ENCODE results near the gene NBR1. TPM values are rescaled to one million over a fixed set of nuclear protein-coding genes. Genes with fewer than 3 reads are reported as not detected.
A peak's percentile ranks its signal among the peaks of the same experiment; 100 is the strongest.

Gene NBR1, protein sequence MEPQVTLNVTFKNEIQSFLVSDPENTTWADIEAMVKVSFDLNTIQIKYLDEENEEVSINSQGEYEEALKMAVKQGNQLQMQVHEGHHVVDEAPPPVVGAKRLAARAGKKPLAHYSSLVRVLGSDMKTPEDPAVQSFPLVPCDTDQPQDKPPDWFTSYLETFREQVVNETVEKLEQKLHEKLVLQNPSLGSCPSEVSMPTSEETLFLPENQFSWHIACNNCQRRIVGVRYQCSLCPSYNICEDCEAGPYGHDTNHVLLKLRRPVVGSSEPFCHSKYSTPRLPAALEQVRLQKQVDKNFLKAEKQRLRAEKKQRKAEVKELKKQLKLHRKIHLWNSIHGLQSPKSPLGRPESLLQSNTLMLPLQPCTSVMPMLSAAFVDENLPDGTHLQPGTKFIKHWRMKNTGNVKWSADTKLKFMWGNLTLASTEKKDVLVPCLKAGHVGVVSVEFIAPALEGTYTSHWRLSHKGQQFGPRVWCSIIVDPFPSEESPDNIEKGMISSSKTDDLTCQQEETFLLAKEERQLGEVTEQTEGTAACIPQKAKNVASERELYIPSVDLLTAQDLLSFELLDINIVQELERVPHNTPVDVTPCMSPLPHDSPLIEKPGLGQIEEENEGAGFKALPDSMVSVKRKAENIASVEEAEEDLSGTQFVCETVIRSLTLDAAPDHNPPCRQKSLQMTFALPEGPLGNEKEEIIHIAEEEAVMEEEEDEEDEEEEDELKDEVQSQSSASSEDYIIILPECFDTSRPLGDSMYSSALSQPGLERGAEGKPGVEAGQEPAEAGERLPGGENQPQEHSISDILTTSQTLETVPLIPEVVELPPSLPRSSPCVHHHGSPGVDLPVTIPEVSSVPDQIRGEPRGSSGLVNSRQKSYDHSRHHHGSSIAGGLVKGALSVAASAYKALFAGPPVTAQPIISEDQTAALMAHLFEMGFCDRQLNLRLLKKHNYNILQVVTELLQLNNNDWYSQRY
- 100 to 1,000 TPM in 1 of 2 donors, 10 to 100 TPM in 1; 59.4 to 127 TPM for total RNA-seq
- 10 to 100 TPM; 25.5 to 41.3 TPM for polyA plus RNA-seq
- long read RNA-seq, donor 1, partial matches to known transcripts = 5 of 15 reads
- long read RNA-seq, donor 1, other reads (novel, unspliced or antisense) = 10 of 15 reads
- long read RNA-seq, donor 2 = 0 reads
- long read RNA-seq, donor 3, partial matches to known transcripts = 18 of 18 reads
- long read RNA-seq, donor 3, other reads (novel, unspliced or antisense) = 0 of 18 reads
- long read RNA-seq, donor 4, partial matches to known transcripts = 5 of 5 reads
- long read RNA-seq, donor 4, other reads (novel, unspliced or antisense) = 0 of 5 reads
- long read RNA-seq, donor 5, partial matches to known transcripts = 23 of 36 reads
- long read RNA-seq, donor 5, other reads (novel, unspliced or antisense) = 13 of 36 reads

DNA sequence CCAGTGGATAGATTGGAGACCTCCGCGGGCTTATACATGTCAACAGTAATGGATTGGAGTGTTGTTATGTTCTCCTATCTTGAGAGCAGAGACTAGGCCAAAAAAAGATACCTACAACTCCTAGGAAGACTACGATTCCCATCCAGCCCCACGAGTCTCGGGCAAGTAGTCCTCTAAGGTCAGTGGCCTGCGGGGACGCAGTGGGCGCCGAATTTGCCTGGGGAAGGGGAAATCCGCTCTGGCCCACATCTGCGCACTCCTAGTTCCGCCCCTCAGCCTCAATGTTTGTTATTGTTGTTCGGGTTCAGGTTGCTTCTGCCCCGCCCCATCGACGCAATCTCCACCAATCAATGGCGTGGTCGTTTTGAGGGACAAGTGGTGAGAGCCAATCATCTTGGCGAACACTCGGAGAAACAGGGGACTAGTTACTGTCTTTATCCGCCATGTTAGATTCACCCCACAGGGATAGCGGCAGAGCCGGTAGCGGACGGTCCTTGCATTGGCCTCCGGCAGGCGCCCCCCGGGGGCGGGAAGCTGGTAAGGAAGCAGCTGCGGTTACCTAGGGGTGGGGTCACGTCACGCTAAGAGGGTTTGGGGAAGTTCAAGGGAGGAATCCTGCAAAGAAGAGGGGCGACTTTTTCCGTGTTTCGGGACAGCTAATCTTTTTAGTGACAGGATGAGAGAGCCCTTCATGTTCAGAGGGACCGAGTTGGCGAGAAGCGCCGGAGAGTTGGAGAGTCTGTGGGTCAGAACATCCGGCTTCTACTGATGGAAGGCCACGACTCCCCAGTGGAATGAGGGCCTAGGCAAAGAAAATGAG is at the start of gene NBR1:
TSS of gene NBR1 (plus strand) at position 449 of the 820 bp plus-strand sequence. CDS start 4,586 bp downstream, outside the sequence.
- Histone ChIP-seq H3K27ac (ENCODE audit: low read depth in 1 of 2, low read length in 1 of 2) (peak within 1 kb of the TSS; percentile 91 to 97), H3K9ac (ENCODE audit: insufficient read depth in 1 of 2, low read length in 2 of 2) (peak within 1 kb of the TSS; percentile 98 to 99), H3K4me1 (ENCODE audit: control insufficient read depth in 5 of 5, insufficient read depth in 5 of 5, low read length in 5 of 5) (peaks cover 0 to 21% (median 11%) of the 10 kb centered on the region in 5 donors), H3K36me3 (ENCODE audit: control insufficient read depth in 4 of 4, insufficient read depth in 4 of 4, low read length in 4 of 4) (peaks cover 0 to 6% (median 2%) of the 10 kb centered on the region in 4 donors), H3K27me3 (ENCODE audit: control insufficient read depth in 3 of 3, insufficient read depth in 3 of 3, low read length in 2 of 3) (no peaks in the 10 kb centered on the region), H3K9me3 (ENCODE audit: control insufficient read depth in 4 of 4, insufficient read depth in 3 of 4, low read length in 3 of 4) (no peaks in the 10 kb centered on the region), H3K4me3 (peak within 1 kb of the TSS; percentile 54)
- peak; percentile 99 to 100 (median 100) for DNase-seq
- ATAC-seq (ENCODE audit: insufficient read depth, low FRiP score) = peak; percentile 86
- TF ChIP-seq, protein P1, sequence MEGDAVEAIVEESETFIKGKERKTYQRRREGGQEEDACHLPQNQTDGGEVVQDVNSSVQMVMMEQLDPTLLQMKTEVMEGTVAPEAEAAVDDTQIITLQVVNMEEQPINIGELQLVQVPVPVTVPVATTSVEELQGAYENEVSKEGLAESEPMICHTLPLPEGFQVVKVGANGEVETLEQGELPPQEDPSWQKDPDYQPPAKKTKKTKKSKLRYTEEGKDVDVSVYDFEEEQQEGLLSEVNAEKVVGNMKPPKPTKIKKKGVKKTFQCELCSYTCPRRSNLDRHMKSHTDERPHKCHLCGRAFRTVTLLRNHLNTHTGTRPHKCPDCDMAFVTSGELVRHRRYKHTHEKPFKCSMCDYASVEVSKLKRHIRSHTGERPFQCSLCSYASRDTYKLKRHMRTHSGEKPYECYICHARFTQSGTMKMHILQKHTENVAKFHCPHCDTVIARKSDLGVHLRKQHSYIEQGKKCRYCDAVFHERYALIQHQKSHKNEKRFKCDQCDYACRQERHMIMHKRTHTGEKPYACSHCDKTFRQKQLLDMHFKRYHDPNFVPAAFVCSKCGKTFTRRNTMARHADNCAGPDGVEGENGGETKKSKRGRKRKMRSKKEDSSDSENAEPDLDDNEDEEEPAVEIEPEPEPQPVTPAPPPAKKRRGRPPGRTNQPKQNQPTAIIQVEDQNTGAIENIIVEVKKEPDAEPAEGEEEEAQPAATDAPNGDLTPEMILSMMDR (IDR thresholded peaks at IDR 0.05; ENCODE audit: control extremely low read depth, extremely low read depth) = no peak
- WGBS, 2 donors = 0% methylated on average over 41 of the region's 41 CpGs

DNA sequence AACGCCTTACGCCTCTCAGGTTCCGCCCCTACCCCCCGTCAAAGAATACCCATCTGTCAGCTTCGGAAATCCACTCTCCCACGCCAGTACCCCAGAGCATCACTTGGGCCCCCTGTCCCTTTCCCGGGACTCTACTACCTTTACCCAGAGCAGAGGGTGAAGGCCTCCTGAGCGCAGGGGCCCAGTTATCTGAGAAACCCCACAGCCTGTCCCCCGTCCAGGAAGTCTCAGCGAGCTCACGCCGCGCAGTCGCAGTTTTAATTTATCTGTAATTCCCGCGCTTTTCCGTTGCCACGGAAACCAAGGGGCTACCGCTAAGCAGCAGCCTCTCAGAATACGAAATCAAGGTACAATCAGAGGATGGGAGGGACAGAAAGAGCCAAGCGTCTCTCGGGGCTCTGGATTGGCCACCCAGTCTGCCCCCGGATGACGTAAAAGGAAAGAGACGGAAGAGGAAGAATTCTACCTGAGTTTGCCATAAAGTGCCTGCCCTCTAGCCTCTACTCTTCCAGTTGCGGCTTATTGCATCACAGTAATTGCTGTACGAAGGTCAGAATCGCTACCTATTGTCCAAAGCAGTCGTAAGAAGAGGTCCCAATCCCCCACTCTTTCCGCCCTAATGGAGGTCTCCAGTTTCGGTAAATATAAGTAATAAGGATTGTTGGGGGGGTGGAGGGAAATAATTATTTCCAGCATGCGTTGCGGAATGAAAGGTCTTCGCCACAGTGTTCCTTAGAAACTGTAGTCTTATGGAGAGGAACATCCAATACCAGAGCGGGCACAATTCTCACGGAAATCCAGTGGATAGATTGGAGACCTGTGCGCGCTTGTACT is 45.7 kb upstream of the NBR1 start, which contains the start of gene BRCA1:
TSS of gene BRCA1 (minus strand) at position 232 of the 834 bp plus-strand sequence. CDS start 1,268 bp downstream, outside the sequence.
- peak within 1 kb of the TSS; percentile 74 to 80 for H3K9ac ChIP-seq (ENCODE audit: insufficient read depth in 1 of 2, low read length in 2 of 2)
- WGBS, 2 donors = 2% methylated on average over 37 to 38 of the region's 38 CpGs
- peak within 1 kb of the TSS; percentile 73 for H3K4me3 ChIP-seq
- TF ChIP-seq, protein P1 (IDR thresholded peaks at IDR 0.05; ENCODE audit: control extremely low read depth, extremely low read depth) = no peak
- DNase-seq (peak; percentile 96 to 99 (median 99)), ATAC-seq (ENCODE audit: insufficient read depth, low FRiP score) (peak; percentile 95)
- H3K27me3 ChIP-seq (ENCODE audit: control insufficient read depth in 3 of 3, insufficient read depth in 3 of 3, low read length in 2 of 3) = no peaks in the 10 kb centered on the region
- peaks cover 0 to 31% (median 12%) of the 10 kb centered on the region in 5 donors for H3K4me1 ChIP-seq (ENCODE audit: control insufficient read depth in 5 of 5, insufficient read depth in 5 of 5, low read length in 5 of 5)
- no peaks in the 10 kb centered on the region for H3K9me3 ChIP-seq (ENCODE audit: control insufficient read depth in 4 of 4, insufficient read depth in 3 of 4, low read length in 3 of 4)
- peak within 1 kb of the TSS; percentile 79 to 92 for H3K27ac ChIP-seq (ENCODE audit: low read depth in 1 of 2, low read length in 1 of 2)
- no peaks in the 10 kb centered on the region for H3K36me3 ChIP-seq (ENCODE audit: control insufficient read depth in 4 of 4, insufficient read depth in 4 of 4, low read length in 4 of 4)
